ENCODE data around the gene KIAA1671. TPM values are rescaled to one million over a fixed set of nuclear protein-coding genes. Genes with fewer than 3 reads are reported as not detected.

Gene KIAA1671
- total and polyA plus RNA-seq, 2 of the 13 experiments (the other 11 are each of a cell fraction or from before 2014, with no cell fraction given), result 13.5 to 13.6 TPM

DNA sequence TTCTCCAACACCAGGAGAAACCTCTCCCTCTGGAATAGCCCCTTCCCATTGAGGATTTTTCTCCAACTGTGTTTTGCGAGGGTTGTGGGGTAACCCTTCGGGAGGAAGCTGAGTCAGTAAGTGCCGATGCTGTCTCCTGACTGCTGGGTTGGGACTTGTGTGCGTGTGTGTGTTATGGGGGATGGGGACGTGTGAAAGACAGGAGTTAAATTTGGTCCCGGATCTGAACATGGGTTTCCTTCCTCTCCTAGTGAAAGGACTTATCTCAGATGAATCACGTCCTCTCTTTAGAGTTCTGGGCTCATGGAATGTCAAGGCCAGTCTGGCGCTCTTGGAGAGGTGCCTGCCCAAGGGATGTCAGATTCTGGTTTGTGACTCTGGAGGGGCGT is 33.3 kb downstream of the KIAA1671 start:
- Histone ChIP-seq H4K20me1 (ENCODE audit: insufficient read depth, low read length) (no peaks in the 10 kb centered on the region), H3K27me3 (ENCODE audit: control insufficient read depth in 1 of 2, insufficient read depth in 2 of 2, low read length in 2 of 2) (no peaks in the 10 kb centered on the region), H3K4me1 (ENCODE audit: insufficient read depth, low read length) (no peaks in the 10 kb centered on the region), H3K79me2 (ENCODE audit: insufficient read depth, low read length) (peaks cover 4% of the 10 kb centered on the region), H2AFZ (ENCODE audit: low read length) (no peak overlapping the region), H3K9ac (ENCODE audit: insufficient read depth, low read depth, low read length) (no peak overlapping the region), H3K36me3 (replicated peaks in 1 of 2; ENCODE audit: control insufficient read depth in 1 of 2, insufficient read depth in 2 of 2, low read length in 2 of 2) (peaks cover 0 to 1% of the 10 kb centered on the region in 2 experiments; a peak in 2 of 5 replicates), H3K9me3 (ENCODE audit: low read length) (no peaks in the 10 kb centered on the region), H3K4me3 (replicated peaks in 1 of 3; ENCODE audit: insufficient read depth in 1 of 3, low read depth in 2 of 3, low read length in 3 of 3) (no peak overlapping the region), H3K27ac (ENCODE audit: extremely low read length, insufficient read depth, low read length) (no peak overlapping the region), H3K4me2 (ENCODE audit: low read depth, low read length) (no peak overlapping the region)
- ATAC-seq (no peak), DNase-seq (ENCODE audit: low spot score) (peak; percentile 46), FAIRE-seq (no peak)
- no TSS peak for BruUV-seq (replicated peaks)
- TF ChIP-seq, protein P1, sequence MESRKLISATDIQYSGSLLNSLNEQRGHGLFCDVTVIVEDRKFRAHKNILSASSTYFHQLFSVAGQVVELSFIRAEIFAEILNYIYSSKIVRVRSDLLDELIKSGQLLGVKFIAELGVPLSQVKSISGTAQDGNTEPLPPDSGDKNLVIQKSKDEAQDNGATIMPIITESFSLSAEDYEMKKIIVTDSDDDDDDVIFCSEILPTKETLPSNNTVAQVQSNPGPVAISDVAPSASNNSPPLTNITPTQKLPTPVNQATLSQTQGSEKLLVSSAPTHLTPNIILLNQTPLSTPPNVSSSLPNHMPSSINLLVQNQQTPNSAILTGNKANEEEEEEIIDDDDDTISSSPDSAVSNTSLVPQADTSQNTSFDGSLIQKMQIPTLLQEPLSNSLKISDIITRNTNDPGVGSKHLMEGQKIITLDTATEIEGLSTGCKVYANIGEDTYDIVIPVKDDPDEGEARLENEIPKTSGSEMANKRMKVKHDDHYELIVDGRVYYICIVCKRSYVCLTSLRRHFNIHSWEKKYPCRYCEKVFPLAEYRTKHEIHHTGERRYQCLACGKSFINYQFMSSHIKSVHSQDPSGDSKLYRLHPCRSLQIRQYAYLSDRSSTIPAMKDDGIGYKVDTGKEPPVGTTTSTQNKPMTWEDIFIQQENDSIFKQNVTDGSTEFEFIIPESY (CRISPR knock-in tag; IDR thresholded peaks at IDR 0.05), result peak; percentile 90
- TF ChIP-seq, protein P2, sequence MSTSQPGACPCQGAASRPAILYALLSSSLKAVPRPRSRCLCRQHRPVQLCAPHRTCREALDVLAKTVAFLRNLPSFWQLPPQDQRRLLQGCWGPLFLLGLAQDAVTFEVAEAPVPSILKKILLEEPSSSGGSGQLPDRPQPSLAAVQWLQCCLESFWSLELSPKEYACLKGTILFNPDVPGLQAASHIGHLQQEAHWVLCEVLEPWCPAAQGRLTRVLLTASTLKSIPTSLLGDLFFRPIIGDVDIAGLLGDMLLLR (CRISPR knock-in tag; IDR thresholded peaks at IDR 0.05), result no peak
- TF ChIP-seq TEAD3 (CRISPR knock-in tag; optimal IDR thresholded peaks at IDR 0.05; ENCODE audit: borderline replicate concordance), result peak; percentile 18
- in situ Hi-C loops (cut with HindIII; ENCODE audit: extremely low pct_ligation_motif_present, low pct_unique_long_range_greater_than_20kb) (no loop called here), intact Hi-C loops (cut with micrococcal nuclease; ENCODE audit: unreplicated experiment) (no loop called here)
- ChIA-PET CTCF (ENCODE audit: low intra/inter-chr PET ratio, low total read pairs) (no interaction called here), POLR2A (no interaction called here)
- WGBS (ENCODE audit: low lambda C conversion rate), result 93% methylated on average over 9 of the region's 9 CpGs

DNA sequence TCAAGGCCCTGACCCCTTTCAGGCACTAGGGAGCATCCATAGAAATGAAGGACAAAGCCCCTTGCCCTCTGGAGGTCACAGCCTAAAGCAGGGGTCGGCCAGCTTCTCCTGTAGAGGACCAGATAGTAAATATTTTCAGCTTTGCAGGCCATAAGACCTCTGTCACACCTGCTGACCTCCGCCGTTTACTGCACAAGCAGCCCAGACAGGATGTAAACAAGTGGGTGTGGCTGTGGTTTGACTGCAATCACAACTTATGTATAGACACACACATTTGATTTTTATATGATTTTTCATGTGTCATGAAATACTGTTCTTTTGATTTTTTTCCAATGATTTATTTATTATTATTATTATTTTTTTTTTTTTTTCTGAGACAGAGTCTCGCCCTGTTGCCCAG is 34.3 kb downstream of the KIAA1671 start:
- no TSS peak for BruUV-seq (replicated peaks)
- ChIA-PET POLR2A (no interaction called here), CTCF (ENCODE audit: low intra/inter-chr PET ratio, low total read pairs) (no interaction called here)
- H3K4me3 ChIP-seq (replicated peaks in 1 of 3; ENCODE audit: insufficient read depth in 1 of 3, low read depth in 2 of 3, low read length in 3 of 3), result no peak overlapping the region
- in situ Hi-C loops (cut with HindIII; ENCODE audit: extremely low pct_ligation_motif_present, low pct_unique_long_range_greater_than_20kb) (no loop called here), intact Hi-C loops (cut with micrococcal nuclease; ENCODE audit: unreplicated experiment) (no loop called here)
- no peaks in the 10 kb centered on the region for H3K27me3 ChIP-seq (ENCODE audit: control insufficient read depth in 1 of 2, insufficient read depth in 2 of 2, low read length in 2 of 2)
- no peak for ATAC-seq
- no peak overlapping the region for H3K27ac ChIP-seq (ENCODE audit: extremely low read length, insufficient read depth, low read length)
- WGBS (ENCODE audit: low lambda C conversion rate), result 92% methylated on average over 3 of the region's 4 CpGs
- H3K9ac ChIP-seq (ENCODE audit: insufficient read depth, low read depth, low read length), result no peak overlapping the region
- peaks cover 4% of the 10 kb centered on the region for H3K79me2 ChIP-seq (ENCODE audit: insufficient read depth, low read length)
- H3K36me3 ChIP-seq (replicated peaks in 1 of 2; ENCODE audit: control insufficient read depth in 1 of 2, insufficient read depth in 2 of 2, low read length in 2 of 2), result peaks cover 0 to 1% of the 10 kb centered on the region in 2 experiments; a peak in 1 of 5 replicates
- H3K9me3 ChIP-seq (ENCODE audit: low read length), result no peaks in the 10 kb centered on the region
- FAIRE-seq, result no peak
- DNase-seq (ENCODE audit: low spot score), result no peak
- no peak overlapping the region for H2AFZ ChIP-seq (ENCODE audit: low read length)
- no peaks in the 10 kb centered on the region for H4K20me1 ChIP-seq (ENCODE audit: insufficient read depth, low read length)
- H3K4me2 ChIP-seq (ENCODE audit: low read depth, low read length), result no peak overlapping the region
- H3K4me1 ChIP-seq (ENCODE audit: insufficient read depth, low read length), result no peaks in the 10 kb centered on the region
- TF ChIP-seq HDAC1 (CRISPR knock-in tag; IDR thresholded peaks at IDR 0.05) (no peak), MTF1 (CRISPR knock-in tag; IDR thresholded peaks at IDR 0.05) (no peak), ZNF839 (CRISPR knock-in tag; IDR thresholded peaks at IDR 0.05; ENCODE audit: borderline replicate concordance) (no peak), TOPORS (CRISPR knock-in tag; IDR thresholded peaks at IDR 0.05) (no peak), HHEX (CRISPR knock-in tag; IDR thresholded peaks at IDR 0.05) (no peak), IKZF4 (CRISPR knock-in tag; IDR thresholded peaks at IDR 0.05; ENCODE audit: borderline replicate concordance, low read depth, not compliant biosample characterization) (no peak), HMG20A (CRISPR knock-in tag; IDR thresholded peaks at IDR 0.05; ENCODE audit: borderline replicate concordance) (no peak), ZNF44 (CRISPR knock-in tag; IDR thresholded peaks at IDR 0.05) (no peak)
- TF ChIP-seq, protein P3, sequence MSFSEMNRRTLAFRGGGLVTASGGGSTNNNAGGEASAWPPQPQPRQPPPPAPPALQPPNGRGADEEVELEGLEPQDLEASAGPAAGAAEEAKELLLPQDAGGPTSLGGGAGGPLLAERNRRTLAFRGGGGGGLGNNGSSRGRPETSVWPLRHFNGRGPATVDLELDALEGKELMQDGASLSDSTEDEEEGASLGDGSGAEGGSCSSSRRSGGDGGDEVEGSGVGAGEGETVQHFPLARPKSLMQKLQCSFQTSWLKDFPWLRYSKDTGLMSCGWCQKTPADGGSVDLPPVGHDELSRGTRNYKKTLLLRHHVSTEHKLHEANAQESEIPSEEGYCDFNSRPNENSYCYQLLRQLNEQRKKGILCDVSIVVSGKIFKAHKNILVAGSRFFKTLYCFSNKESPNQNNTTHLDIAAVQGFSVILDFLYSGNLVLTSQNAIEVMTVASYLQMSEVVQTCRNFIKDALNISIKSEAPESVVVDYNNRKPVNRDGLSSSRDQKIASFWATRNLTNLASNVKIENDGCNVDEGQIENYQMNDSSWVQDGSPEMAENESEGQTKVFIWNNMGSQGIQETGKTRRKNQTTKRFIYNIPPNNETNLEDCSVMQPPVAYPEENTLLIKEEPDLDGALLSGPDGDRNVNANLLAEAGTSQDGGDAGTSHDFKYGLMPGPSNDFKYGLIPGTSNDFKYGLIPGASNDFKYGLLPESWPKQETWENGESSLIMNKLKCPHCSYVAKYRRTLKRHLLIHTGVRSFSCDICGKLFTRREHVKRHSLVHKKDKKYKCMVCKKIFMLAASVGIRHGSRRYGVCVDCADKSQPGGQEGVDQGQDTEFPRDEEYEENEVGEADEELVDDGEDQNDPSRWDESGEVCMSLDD (CRISPR knock-in tag; IDR thresholded peaks at IDR 0.05; ENCODE audit: borderline replicate concordance), result no peak
- TF ChIP-seq, protein P4, sequence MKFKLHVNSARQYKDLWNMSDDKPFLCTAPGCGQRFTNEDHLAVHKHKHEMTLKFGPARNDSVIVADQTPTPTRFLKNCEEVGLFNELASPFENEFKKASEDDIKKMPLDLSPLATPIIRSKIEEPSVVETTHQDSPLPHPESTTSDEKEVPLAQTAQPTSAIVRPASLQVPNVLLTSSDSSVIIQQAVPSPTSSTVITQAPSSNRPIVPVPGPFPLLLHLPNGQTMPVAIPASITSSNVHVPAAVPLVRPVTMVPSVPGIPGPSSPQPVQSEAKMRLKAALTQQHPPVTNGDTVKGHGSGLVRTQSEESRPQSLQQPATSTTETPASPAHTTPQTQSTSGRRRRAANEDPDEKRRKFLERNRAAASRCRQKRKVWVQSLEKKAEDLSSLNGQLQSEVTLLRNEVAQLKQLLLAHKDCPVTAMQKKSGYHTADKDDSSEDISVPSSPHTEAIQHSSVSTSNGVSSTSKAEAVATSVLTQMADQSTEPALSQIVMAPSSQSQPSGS (CRISPR knock-in tag; IDR thresholded peaks at IDR 0.05), result no peak
